GM19193 (cell line): ENCODE results near the gene SYNE2.

Source experiments
- POLR2A ChIP-seq: IDR thresholded peaks from 4 replicates; pipeline ENCODE4 v1.6.1; 2011; ENCODE audit not compliant: insufficient read depth, insufficient read length; ENCODE audit errors: extremely low read depth

Gene SYNE2

DNA sequence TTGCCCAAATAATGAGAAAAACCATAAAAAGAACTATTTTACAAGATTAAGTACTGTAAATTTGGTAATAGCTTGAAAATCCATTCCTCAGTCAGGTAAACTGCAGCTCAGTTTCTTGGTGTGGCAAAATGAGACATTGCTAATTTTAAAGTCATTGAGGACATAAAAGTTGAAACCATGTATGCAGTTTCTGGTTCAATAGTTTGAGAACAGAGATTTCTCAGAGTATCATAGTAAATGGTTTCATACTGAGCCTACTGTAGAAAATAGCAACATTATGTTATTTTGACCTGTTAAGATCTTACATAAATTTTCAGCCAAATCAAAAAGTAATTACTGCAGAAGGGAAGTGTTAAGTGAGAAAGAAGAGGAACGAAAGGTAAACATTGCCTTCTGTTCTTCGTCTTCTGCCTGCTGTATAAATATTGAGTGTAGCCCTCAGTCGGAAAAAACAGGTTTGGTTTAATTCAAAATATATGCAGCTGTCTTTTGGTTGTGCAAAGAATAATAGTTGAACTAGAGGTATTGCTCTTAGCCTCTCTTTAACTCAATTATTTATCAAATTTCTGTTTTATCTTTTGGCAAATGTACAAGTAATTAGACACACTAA is 119.6 kb downstream of the SYNE2 start:
- no peak for TF ChIP-seq POLR2A

DNA sequence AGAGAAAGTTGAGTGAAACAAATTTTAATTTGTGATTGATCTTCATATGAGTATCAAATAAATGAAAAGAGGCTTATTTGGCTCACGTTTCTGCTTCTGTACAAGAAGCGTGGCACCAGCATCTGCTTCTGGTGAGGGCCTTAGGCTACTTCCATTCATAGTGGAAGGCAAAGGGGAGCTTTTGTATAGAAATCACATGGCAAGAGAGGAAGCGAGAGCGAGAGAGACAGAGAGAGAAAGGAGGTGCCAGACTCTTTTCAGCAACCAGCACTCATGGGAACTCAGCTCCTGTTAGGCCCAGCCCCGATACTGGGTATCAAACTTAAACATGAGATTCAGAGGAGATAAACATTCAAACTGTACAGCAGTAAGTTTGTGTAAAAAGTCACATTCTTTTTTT is 121.4 kb downstream of the SYNE2 start:
- TF ChIP-seq POLR2A, result no peak

DNA sequence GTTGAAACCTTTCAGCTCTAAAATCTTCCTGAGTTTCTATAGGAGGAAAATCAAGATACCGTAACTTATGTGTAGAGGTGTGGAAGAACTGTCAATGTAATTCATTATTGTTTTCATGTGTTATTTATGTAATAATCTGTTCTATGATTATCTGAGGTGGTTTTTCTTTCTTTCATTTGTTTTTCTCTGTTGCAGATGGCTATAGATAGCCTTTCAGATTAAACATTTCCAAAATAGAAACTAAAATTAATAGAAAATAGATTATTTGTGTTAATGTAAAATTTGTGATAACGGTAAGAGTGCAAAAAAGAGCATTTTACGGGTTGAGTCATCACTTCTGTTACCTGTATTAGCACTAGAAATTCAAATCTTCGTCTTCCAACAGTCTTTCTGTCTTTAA is 128.8 kb downstream of the SYNE2 start:
- TF ChIP-seq POLR2A, result no peak

DNA sequence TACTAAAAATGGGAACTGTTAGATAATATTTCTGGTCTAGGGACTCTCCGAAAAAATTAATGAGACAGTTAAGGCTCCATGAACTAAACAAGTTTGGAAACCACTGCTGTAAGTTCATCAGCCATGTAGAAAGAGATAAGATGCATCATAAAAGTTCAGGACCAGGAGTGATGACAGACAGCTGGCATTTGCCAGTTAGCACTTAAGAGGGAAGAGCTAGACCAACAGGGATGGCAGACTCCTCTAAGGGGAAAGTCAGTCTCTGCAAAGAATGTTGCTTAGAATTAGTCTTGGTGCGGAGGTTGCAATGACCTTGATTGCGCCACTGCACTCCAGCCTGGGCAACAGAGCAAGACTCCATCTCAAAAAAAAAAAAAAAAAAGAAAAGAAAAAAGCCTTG is 129.4 kb downstream of the SYNE2 start:
- TF ChIP-seq POLR2A, result no peak

DNA sequence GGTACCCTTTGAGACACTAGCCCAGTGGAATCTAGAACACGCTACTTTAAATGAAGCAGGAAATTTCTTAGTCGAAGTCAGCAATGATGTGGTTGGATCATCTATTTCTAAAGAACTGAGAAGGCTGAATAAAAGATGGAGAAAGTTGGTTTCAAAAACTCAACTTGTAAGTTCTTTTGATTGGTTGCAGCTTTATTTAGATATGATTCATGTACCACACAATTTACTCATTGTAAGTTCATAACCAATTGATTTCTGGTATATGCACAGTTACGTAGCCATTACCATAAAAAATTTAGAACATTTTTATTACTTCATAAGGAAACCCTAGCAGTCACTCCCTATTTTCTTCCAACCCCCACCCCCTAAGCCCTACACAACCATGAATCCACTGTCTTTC is 129.8 kb downstream of the SYNE2 start:
- TF ChIP-seq POLR2A, result no peak

DNA sequence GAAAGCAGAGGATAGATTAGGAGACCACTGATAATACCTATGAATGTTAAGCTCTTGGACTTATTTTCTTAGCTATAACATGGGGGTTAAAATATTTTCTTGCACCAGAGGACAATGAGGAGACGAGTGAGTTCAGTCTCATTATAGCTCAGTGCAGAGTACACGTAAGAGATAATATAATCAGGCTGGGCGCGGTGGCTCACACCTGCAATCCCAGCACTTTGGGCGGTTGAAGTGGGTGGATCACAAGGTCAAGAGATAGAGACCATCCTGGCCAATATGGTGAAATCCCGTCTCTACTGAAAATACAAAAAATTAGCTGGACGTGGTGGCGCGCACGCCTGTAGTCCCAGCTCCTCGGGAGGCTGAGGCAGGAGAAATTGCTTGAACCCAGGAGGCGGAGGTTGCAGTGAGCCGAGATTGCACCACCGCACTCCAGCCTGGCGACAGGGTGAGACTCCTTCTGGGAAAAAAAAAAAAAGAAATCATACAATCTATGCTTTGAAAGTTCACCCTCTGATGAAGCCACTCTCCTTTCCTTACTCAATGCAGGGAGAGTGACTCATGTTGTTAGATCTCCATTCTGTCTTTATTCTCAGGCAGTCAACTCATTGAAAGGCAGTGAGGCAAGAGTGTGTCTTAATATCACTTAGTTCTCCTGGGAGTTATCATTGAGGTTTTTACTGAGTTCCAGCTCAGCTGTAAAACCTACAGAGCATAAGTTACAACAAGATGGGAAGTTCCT is 134.2 kb downstream of the SYNE2 start:
- TF ChIP-seq POLR2A, result no peak

DNA sequence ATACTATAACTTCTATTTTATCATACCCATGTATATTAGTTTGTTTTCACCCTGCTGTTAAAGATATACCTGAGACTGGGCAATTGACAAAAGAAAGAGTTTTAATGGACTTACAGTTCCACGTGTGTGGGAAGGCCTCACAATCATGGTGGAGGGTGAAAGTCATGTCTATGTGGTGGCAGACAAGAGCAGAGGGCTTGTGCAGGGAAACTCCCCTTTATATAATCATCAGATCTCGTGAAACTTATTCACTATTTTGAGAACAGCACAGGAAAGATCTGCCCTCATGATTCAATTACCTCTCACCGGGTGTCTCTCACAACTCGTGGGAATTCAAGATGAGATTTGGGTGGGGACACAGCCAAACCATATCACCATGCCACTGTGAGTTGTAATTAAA is 135.8 kb downstream of the SYNE2 start:
- no peak for TF ChIP-seq POLR2A

DNA sequence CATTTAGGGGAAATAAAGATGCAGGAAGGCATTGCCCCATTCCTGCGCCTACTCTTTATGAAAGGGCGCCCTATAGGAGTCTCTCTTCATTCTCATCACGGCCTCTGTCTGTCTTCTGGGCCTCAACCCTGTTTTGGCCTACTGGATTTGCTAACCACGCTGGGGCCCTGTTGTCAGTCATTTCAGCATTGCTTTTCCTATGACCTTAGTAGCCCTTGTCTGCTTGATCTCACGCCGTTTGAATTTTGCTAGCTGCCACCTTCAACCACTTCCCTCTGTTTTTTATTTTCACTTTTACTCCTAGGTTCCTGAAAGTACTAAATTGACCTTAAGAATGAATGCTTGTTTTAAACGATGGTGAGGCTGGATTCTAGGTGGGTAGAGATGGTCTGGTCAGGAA is 139.0 kb downstream of the SYNE2 start:
- TF ChIP-seq POLR2A, result no peak

DNA sequence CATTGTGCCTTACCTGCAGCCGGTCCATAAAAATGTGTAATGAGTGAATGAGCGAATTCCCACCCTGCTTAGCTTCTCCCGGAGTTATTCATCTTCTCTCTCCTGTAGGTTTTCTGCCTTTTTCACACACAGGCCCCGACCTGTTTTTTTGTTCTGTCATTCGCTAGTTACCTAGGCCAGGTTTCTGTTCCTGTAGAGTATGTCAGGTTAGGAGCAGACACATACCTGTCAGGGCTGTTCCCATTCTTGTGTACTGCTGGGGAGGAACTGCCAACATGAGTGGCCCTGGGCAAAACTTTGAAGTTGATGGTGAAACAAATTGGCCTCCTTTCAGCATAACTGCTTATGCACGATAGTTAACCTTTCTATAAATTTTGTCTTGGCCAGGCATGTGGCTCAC is 140.1 kb downstream of the SYNE2 start:
- no peak for TF ChIP-seq POLR2A

DNA sequence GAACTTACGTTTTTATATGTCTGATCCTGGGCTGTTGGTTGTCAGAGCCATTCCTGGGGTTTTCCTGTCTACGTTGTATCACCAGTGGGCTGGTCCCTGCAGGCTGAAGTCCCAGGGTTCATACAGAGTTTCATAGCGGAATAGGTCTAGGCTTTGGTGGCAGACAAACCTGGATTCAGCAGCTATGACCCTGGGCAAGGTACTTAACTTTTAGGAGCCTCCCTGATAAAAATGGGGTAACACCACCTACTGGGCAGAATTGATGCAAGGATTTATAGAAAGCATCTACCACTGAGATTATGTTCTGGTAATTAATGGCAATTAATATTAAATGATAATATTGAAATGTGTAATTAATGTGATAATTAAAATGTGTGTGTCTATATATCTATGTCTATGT is 141.2 kb downstream of the SYNE2 start:
- no peak for TF ChIP-seq POLR2A

DNA sequence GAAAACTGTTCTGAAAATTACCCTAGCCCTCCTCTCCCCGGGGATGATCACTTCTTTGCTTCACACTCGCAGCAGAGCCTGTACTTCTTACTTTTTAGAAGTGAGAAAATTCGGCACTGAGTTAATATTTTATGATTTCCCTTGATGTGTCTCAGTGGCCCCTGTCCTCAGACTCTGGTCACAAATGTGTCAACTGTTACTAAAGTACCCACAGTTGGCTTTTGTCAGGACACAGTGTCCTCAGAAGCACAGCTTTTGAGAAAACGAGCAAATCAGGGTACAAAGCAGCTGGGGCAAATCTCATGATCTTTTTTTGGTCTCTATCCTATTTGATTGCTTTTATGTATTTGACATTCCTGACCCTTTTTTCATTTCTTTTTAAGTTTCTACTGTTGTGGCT is 142.5 kb downstream of the SYNE2 start:
- TF ChIP-seq POLR2A, result no peak

DNA sequence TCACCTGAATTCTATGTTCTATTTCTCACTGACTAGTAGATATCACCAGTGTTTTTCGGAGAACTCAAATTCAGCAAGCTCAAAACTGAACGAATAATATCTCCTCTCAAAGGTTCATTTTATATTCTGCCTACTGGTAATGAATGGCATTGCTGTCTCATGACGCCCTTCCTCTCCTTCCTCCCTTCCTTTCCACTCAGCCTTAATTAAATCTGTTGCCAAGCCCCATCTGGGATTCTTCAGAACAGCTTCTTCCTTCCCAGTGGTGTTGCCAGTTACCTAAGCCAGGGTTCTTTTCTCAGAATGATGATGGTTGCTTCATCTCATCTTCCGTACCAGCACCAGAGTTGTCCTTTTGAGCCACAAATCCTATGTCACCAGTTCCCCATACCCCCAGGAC is 143.2 kb downstream of the SYNE2 start:
- no peak for TF ChIP-seq POLR2A

DNA sequence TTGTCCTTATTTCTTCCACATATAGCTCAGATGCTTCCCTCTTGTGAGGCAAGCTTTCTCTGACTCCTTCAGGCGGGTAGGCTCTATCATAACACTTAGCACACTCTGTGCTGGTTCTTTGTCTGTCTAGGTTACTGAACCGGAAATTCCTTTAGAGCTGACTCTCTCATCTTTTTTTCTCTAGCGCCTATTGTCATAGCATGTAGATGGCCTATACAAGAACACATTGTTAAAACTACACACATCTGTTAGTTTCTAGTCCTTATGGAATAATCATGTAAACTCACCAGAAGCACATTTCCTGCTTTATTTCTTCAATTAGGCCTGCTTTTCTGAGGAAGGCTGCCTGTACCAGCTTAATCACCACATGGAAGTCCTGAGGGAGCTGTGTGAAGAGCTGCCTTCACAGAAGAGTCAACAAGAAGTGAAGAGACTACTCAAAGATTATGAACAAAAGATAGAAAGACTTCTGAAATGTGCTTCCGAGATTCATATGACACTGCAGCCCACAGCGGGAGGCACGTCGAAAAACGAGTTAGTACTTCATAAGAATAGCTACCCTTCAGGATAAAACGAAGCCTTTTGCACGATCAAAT is 143.9 kb downstream of the SYNE2 start:
- no peak for TF ChIP-seq POLR2A

DNA sequence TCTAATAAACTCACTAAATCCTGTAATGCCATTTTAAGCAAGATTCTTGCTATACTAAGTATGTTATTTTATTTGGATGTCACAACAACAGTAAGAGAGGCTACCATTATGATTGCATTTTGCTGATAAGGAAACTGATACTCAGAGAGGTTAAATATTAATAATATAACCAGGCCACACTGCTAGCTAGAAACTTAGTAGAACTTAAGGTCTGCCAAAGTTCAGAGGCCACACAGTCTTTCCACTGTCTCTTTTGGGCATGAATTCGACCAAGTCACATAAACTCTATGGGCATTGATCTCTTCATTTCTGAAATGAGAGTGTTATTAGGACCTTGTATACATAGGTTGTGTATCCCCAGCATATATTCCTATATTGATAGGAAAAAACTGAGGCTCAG is 147.9 kb downstream of the SYNE2 start:
- no peak for TF ChIP-seq POLR2A

DNA sequence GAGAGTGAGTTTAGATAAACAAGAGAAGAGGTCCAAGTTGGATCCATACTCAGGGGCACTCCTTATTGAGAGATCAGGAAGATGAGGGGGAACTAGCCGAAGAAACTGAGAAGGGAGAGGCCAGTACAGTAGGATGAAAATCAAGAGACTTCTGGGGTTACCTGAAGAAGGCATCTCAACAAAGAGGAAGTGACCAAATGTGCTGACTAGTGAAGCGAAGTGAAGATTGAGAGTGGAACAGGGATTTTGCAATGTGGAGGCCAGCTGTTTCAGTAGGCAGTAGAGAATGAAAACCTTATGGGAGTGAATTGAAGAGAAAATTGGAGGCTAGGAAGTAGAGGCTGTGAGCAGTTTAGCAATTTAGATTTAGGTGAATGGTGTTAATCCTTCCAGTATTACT is 153.0 kb downstream of the SYNE2 start:
- TF ChIP-seq POLR2A, result no peak

DNA sequence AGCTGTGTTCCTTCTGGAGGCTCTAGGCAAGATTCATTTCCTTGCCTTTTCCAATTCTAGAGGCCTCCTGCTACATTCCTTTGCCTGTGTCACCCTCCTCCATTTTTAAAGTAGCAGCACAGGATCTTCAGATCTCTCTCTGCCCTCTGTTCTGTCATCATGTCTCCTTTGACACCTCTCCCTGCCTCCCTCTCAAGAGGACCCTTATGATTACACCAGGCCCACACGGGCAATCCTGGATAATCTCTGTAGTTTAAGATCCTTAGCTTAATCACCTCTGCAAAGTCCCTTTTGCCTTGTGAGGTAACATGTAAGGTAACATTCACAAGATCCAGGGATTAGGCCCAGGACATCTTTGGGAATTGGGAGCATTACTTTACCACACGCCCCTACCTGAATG is 155.2 kb downstream of the SYNE2 start:
- TF ChIP-seq POLR2A, result no peak
